GM21737 (cell line): ENCODE results near the gene RBM19.

Experiments used
- ATAC-seq: cut with Tn5 transposase; IDR thresholded peaks from one replicate; pipeline ENCODE4 v1.9.1; 2021; ENCODE audit warnings: mild to moderate bottlenecking, moderate library complexity; ENCODE audit not compliant: unreplicated experiment

RBM19 gene

DNA sequence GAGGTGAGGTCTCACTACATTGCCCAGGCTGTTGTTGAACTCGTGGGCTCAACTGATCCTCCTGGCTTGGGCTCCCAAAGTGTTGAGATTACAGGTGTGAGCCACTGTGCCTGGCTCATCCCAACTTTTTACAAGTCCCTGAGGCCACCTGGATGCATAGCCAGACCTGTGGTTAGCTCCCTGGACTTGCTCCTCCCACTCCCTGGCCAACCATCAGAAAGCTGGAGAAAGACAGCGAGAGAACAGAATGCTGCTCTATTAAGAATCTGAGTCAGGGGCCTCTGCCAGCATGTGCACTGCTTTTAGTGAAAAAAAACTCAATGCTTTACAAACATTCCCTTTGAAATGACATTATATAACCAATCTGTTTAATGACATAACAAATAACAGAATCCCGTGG, 78.2 kb downstream of the RBM19 start:
- ATAC-seq: no peak

DNA sequence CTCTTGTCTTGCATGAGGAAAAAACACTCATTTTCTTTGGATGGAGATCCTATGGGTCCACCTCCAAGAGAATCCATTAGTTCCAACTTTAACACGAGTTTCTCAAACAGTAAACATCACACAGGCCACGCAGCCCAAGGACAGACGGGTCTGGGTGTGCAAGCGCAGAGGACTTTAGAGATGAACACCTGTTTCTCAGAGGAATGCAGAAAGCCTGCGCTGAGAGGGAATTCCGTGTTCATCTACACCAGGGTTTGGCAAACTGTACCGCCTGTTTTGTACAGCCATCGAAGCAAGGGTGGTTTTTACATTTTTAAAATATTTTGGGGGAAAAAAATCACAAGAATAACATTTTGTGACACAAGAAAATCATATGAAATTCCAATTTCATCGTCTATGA, 79.4 kb downstream of the RBM19 start:
- no peak for ATAC-seq

DNA sequence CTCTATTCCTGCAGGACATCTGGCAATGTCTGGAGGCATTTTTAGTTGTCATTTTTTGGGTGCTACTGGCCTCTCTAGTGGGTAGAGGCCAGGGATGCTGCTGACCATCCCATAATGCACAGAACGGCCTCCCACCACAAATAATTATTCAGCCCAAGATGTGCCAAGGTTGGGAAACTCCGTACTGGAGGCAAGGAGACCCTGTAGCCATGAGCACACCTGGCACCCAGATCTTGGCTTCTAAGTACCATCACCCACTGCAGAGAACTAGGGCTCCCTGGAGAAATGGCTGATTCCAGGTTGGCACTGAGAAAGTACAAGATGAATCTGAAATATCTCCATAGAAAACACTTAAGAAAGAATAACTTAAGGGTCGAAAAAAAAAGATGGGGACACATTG, 81.7 kb downstream of the RBM19 start:
- no peak for ATAC-seq

DNA sequence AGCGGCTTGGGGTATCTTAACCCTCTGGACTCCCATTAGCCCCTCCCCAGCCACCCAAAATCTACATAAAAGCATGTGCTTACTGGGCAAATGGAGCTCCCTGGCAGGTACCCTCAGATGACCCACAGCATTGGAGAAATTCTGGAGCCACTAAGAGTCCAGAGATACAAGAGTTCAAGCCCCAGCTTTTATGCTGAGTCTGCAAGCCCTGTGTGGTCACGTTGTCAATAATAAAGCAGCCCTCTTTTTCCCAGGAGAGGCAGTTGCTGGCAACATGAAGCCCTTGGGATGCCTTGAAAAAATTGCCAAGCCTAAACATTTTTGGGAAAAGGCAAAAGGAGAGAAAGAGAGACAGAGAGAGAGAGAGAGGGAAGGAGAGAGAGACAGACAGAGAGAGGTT, 83.4 kb downstream of the RBM19 start:
- ATAC-seq: no peak

DNA sequence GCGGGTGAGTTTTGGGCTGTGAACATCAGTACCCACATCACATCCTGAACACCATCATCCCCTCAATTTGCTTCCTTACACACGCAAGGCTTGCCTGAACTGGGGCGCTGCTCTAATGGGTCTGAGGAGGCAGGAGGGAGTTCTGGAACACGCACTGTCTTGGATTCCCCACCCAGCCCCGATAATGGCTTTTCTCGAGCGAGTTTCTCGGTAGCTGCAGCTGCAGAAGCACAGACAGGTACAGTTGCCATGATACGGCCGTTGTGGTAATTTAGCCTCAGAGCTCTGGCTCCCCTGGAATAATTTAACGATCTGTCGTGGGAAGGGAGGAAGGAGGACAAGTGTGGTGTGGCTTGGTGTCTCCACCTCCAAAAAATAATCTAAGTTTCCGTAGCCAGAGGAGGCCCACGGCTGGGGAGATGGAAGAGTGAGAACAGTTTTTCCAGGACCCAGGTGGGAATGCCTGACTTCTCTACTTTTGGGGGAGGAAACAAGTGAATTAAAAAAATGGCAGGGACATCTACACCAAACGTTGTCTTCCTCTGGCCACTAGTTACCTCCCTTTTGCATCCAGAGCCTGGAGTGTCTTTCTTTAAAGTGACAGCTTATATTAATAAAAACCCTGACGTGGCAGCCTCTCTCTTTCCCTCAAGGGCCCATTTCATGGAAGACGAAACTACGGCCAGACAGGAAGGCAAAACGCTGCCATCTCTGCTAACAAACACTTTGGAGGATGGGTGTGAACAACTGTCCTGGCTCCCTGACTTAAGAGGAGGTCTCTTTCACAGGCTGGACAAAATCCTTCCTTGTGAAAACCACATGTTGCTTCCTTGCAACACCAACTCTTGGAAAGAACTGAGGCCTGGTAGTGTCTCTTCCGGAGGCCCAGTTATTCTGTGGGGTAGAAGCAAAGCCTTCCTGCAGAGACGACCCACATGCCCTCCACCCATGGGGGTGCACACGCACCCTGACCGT, 84.8 kb downstream of the RBM19 start:
- ATAC-seq: no peak

DNA sequence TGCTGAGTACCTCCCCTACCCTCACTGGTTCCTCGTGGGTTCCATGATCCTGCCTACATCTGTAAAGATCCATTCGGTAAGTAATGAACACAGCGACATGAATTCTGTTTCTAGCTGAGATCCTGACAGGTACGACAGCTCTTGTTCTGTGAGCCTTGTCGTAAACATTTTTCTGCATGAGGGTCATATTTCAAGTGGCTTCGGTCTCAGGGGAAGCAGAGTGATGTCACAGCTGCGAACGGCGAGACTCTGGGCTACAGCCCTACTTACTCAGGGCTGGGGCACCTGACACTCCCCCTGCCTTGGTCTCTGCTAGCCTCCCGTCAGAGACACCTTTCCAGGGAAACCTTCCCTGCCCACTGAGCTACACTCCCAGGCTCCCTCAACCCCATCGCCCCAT, 85.8 kb downstream of the RBM19 start:
- ATAC-seq: no peak

DNA sequence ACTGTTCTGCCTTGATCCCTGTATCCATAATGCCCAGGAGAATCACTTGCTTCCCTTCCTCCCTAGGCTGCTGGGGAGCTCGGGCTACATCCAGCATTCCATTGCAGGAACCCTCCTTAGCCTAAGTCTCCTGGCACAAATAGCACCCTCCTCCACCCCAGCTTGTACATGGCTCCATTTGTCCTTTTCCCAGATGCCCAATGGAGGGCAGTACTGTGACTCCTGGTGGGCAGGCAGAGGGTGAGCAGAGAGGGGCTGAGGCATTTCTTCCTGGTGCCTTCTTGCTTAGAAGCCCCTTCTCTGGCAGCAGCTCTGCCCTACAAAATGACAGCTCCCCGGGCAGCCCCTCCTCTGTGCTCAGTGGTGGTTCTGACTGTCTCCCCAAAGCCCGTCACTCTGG, 86.5 kb downstream of the RBM19 start:
- ATAC-seq: no peak

DNA sequence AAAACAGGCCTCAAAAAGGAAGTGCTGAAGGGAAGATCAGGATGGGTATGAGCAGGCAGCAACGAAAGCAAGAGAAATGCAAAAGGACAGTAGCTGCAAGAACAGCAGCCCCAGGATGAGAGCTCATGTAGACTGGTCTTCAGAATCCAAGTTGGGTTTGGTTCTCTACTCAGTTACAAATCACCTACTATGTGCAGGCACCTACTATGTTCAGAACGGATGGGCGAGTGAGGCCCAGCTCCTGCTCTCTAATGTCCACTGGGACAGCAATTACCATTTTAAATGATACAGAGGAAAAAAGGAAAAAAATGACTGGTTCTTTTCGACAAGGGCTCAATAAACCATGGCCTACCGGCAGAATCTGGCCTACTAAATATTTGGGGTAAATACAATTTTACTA, 88.5 kb downstream of the RBM19 start:
- no peak for ATAC-seq

DNA sequence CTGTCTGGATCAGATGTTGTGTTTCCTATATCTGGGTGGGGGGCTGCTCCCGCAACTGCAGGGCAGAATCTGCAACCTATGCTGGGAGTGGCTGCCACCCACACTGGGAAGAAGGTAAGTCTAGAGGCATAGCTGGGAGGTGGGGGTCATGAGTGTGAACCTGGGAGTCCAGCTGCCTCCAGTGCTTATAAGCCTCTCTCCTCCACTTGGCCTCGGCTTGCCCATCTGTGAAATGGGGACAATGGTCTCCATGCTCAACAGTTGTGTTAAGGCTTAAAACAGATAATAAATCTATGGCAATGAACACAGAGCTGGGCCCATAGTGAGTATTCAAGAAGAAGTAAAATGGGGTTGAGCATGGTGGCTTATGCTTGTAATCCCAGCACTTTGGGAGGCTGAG, 90.0 kb downstream of the RBM19 start:
- ATAC-seq: no peak

DNA sequence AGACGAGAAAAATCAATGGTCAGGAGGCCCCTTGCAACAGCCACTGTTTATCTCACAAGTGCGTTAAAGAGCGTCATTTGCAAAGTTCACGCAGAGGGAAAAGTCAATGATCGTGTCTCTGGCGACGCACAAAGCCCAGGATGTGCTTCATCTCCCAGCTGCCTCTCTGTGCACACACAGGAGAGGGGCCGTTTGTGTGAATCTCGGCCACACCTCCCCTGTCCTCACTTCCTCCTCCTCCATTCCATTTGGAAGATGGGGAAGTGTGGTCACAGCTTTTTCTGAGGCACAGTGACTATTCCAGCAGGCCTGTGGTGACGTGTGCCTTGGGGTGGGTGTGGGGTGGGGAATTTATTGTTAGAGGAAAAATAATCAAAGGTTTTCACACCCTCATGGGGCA, 90.4 kb downstream of the RBM19 start:
- no peak for ATAC-seq

DNA sequence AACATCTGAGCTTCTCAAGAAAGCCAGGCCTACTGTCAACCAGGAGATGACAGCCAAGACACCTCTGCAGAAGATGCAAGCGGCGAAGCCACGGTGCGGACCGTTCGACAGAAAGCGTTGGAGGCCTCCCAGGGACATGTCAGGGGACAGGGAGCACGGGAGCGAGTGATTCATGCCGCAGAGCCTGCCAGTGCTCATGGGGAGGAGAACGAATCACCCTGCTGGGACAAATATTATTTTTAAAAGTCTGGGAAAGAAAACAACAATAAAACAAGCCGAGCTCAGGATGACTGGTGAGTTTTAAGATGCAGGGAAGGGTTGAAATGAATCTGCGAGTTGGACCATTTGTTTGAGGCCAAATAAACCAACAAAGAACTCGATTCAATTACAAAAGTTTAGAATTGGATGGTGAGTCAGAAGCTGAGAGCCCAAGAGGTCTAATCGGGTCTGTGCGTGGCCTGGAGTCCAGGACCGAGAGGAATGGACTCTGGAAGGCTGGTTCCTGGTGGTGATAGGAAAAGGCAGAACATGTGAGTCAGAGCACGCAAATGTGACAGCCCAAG, 91.0 kb downstream of the RBM19 start:
- ATAC-seq: no peak

DNA sequence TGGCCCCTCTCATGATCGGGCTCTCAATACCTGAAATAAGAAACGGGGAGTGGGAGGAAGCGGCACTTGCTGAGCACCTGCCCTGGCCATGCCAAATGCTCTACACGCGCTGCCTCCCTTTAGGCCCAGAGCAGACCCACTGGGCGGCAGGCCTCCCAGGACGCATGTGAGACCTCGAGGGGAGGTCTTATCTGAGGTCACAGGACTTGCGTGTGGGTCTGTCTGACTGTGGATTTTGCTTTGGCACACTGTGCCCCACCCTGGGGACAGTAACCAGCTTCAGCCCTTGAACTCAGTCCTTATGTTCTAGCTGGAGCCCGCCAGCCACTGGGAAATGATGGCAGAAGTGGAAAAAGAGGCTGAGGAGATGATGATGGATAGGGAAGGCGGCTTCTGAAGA, 91.8 kb downstream of the RBM19 start:
- ATAC-seq: no peak

DNA sequence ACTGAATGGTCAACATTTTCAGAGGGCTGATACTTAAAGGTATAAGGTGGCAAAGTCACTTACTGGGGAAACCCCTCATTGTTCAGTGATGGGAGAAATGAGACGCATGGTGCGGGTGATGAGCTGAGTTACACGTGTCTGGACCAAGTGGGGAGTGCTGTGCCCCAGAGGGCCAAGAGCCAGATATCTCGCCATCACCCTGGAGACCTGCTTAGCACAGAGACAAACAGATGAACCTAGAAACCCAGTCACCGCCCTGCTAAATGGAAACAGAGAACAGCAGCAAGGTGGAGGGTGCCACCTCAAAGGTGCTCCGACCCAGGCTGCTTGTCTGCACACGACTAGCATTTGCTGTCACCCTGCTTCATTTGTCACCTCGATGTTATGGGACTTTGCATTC, 92.4 kb downstream of the RBM19 start:
- ATAC-seq: no peak

DNA sequence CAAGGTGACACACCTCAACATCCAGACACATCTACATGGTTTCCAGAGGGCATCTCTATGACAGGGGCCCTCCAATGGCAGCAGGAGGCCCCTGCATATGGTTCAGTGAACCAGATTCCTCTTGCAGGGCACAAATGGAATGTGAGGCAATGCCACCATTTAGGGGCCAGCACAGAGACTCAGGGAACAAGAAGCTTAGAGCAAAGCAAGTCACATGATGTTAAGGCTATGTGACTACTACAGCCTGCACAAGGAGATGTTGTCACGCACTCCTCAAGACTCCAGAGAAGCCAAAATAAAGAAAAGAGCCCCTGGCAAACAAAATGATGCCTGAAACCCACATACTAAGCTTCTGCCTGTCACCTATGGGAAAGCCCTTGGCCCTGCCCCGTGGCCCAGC, 95.2 kb downstream of the RBM19 start:
- no peak for ATAC-seq

DNA sequence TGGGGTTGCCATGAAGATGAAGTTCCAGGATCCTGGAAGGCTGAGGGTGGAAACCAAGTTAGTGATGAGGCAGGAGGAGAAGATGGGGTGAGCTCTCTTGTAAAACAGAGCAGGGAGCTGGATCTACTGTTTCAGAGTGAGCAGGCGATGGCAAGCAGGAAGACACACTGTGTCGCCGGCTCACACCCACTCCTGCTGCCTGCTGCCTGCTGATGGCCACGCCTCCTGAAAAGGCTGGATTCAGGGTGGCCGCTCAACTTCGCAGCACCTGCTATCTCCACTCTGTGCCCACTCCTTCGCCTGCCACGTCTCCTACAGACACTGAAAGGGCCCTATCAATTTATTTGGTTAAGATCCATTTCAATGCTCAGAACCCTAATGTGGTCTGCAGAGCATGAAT, 96.1 kb downstream of the RBM19 start:
- ATAC-seq: no peak

DNA sequence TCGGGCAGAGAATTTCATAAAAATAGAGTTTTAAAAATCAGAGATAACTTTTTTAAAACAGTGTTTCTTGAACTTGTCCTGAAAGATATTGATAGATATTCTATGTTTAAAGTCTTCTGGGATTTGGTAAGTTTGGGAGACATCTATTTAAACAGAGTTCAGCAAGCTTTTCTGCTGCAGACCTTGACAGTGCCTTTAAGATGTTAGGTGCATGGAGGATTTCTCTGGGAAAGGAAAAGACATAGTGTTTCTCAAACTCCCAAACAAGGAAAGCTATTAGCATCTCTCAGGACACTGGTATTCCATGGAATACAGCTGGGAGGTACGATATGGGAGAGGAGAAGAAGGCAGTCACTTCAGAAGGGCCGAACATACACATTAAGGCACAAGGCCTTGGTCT, 97.8 kb downstream of the RBM19 start:
- ATAC-seq: no peak

DNA sequence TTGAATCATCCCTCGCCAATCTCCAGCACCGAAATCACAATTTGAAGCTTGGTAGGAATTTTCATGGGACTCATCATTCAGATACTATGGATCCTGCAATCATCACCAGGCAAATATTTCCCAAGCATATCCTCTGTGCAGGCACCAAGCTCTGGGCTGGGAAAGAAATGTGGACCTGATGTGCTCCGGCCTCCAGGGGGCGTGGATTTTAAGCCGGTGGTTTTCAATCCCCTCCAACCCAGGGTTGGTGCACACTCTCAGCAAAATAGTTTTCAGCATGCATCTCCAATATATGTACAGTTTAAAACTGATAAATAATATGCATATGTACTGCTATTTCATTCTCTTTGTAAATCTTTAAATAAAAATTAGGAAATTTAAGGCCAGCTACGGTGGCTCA, 98.9 kb downstream of the RBM19 start:
- no peak for ATAC-seq

DNA sequence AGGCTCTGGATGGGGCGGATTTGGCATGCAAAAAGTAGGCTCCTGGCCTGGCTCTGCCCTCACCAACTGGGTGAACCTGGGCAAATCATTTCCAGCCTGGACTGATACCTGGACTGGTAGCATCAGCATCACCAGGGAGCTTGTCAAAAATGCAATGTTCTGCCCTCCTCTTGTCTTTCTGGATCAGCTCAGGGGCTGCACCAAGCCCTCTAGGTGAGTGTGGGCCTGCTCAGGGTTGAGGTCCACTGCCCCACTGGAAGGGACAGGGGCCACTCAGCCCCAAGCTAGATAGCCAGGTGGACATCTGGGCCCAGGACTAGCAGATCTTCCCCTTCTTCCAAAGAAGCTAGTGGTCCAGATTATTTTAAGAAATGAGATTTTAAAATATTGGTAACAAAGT, 99.6 kb downstream of the RBM19 start:
- no peak for ATAC-seq

DNA sequence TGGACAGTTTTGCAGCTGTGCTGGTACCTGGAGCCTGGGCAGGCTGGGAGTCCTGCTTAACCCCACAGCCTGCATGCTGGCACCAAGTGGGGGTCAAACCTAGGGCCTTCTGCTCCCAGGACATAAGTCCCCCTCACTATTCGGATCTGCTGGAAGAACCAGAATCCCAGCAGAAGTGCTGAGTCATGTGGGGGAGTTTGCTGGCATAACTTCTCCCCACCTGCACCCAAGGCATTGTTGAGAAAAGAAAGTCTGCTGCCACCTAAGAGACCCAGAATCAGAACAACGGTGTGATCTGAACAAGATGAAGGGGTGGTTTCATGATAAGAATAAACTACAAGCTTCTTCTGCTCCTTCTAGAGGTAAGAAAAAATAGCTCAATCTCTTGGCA, 102.7 kb downstream of the RBM19 start:
- ATAC-seq: no peak

DNA sequence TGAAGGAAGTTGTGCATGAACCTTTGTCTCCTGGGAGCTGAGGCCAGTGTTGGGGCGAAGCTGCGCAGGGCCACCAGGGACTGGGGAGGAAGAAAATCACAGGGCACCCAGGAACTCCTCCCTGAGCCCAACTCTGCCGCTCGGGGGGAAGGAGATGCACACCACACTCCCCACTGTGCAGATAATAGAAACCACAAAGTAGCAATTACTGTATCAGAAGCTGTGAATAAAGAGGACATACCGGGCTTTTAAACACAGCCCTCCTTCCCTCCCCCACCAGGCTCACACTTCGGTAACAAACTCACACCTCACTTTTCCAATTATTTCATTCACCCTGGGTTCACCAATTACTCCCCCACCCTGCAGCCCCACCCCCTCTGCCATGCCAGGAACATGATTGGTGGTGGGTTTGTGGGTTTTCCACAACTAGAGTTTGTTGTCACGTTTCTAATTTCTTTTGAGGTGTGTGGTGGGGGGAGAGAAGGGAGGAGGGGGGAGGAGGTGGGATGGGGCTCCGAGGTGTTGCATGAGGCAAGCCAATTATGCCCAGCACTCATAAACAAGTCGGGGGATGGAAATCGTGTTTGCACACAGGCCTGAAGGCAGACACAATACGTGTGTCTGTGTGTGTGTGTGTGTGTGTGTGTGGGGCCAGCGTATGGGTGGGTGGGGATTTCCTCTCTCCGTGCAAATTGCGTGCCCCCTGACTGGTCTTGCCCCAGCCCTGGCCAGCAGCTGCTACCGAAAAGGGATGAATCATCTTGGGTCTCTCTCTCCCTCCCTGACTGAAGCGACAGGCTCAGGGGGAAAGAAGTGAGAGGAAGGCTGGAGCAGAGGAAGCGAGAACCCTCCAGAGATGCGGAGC, 103.3 kb downstream of the RBM19 start:
- no peak for ATAC-seq

DNA sequence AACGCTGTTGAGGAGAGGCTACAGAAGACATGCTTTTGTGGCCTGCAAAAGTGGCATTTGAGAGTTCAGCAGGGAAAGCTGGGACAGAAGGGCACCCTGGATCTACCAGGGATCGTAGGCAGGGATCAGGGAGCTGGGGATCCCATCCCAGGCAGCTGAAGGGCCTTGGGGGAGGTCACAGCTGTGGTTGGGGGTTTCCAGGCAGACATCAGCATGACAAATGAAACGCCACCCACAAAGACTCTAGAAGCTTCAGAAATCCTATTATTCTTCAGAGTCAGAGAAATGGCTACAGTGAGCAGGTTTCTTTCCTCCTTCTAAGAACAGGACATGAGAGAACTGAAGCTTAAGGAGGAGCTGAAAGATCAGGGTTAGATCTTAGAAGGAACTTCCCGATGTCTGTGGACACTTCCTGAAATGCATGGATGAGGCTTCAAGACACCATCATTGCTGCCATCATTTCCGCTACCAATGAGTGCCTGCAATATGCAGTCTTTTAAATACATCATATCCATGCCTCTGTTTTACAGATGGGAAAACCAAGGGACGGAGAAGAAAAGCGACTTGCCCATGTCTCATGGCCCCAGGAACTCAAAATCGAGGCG, 104.3 kb downstream of the RBM19 start:
- ATAC-seq: no peak
